ENCODE results near the gene LRRC7.

Gene LRRC7

GRCh38 chr1:69567652-69568420, at the start of gene LRRC7:
LRRC7 (plus strand) TSS chr1:69567922; CDS start chr1:69568640, 718 bp downstream.
- no peak for DNase-seq (ENCODE audit: low read depth, low spot score)
- H3K27ac ChIP-seq = no peak within 1 kb of the TSS

GRCh38 chr1:69519006-69519405, 48.7 kb upstream of the LRRC7 start:
- no peak overlapping the region for H3K27ac ChIP-seq
- DNase-seq (ENCODE audit: low read depth, low spot score) = no peak

- no peak overlapping the region for H3K27ac ChIP-seq
- DNase-seq (ENCODE audit: low read depth, low spot score) = no peak
Measured at GRCh38 chr1:69520326-69520725, 47.4 kb upstream of the LRRC7 start.

GRCh38 chr1:69523032-69523431, 44.7 kb upstream of the LRRC7 start:
- DNase-seq (ENCODE audit: low read depth, low spot score) = peak; percentile 34
- H3K27ac ChIP-seq = no peak overlapping the region

- no peak for DNase-seq (ENCODE audit: low read depth, low spot score)
- no peak overlapping the region for H3K27ac ChIP-seq
Measured at GRCh38 chr1:69523461-69523860, 44.3 kb upstream of the LRRC7 start.

- no peak overlapping the region for H3K27ac ChIP-seq
- DNase-seq (ENCODE audit: low read depth, low spot score) = no peak
Measured at GRCh38 chr1:69524015-69524414, 43.7 kb upstream of the LRRC7 start.

- no peak for DNase-seq (ENCODE audit: low read depth, low spot score)
Measured at GRCh38 chr1:69527273-69527672, 40.4 kb upstream of the LRRC7 start.

GRCh38 chr1:69528376-69528775, 39.3 kb upstream of the LRRC7 start:
- H3K27ac ChIP-seq = no peak overlapping the region
- DNase-seq (ENCODE audit: low read depth, low spot score) = no peak

More at GRCh38 chr1:69527273-69527672, 40.4 kb upstream of the LRRC7 start:
- H3K27ac ChIP-seq = no peak overlapping the region

GRCh38 chr1:69533343-69533742, 34.4 kb upstream of the LRRC7 start:
- DNase-seq (ENCODE audit: low read depth, low spot score) = no peak
- H3K27ac ChIP-seq = no peak overlapping the region

GRCh38 chr1:69534829-69535228, 32.9 kb upstream of the LRRC7 start:
- H3K27ac ChIP-seq = no peak overlapping the region
- DNase-seq (ENCODE audit: low read depth, low spot score) = no peak

GRCh38 chr1:69535490-69535889, 32.2 kb upstream of the LRRC7 start:
- no peak for DNase-seq (ENCODE audit: low read depth, low spot score)
- H3K27ac ChIP-seq = no peak overlapping the region

- no peak overlapping the region for H3K27ac ChIP-seq
- no peak for DNase-seq (ENCODE audit: low read depth, low spot score)
Measured at GRCh38 chr1:69540052-69540451, 27.7 kb upstream of the LRRC7 start.

- H3K27ac ChIP-seq = no peak overlapping the region
- DNase-seq (ENCODE audit: low read depth, low spot score) = no peak
Measured at GRCh38 chr1:69551476-69552324, 16.0 kb upstream of the LRRC7 start.

GRCh38 chr1:69553726-69554125, 14.0 kb upstream of the LRRC7 start:
- no peak for DNase-seq (ENCODE audit: low read depth, low spot score)

GRCh38 chr1:69568421-69569174, 876 bp downstream of the LRRC7 start:
- no peak for DNase-seq (ENCODE audit: low read depth, low spot score)
- no peak overlapping the region for H3K27ac ChIP-seq

More at GRCh38 chr1:69553726-69554125, 14.0 kb upstream of the LRRC7 start:
- no peak overlapping the region for H3K27ac ChIP-seq

GRCh38 chr1:69569175-69569541, 1.4 kb downstream of the LRRC7 start:
- DNase-seq (ENCODE audit: low read depth, low spot score) = no peak
- no peak overlapping the region for H3K27ac ChIP-seq

- DNase-seq (ENCODE audit: low read depth, low spot score) = no peak
- no peak overlapping the region for H3K27ac ChIP-seq
Measured at GRCh38 chr1:69569576-69570328, 2.0 kb downstream of the LRRC7 start.

GRCh38 chr1:69570356-69570755, 2.6 kb downstream of the LRRC7 start:
- DNase-seq (ENCODE audit: low read depth, low spot score) = no peak
- no peak overlapping the region for H3K27ac ChIP-seq

GRCh38 chr1:69572921-69573320, 5.2 kb downstream of the LRRC7 start:
- H3K27ac ChIP-seq = no peak overlapping the region
- no peak for DNase-seq (ENCODE audit: low read depth, low spot score)

- no peak for DNase-seq (ENCODE audit: low read depth, low spot score)
- H3K27ac ChIP-seq = no peak overlapping the region
Measured at GRCh38 chr1:69573911-69574310, 6.2 kb downstream of the LRRC7 start.
